ENCODE data around the gene SMIM23. TPM values are rescaled to one million over a fixed set of nuclear protein-coding genes. Genes with fewer than 3 reads are reported as not detected.

The SMIM23 gene
- total and polyA plus RNA-seq, 2 of the 4 experiments (the other 2 are of a cell fraction): not detected

- ATAC-seq (ENCODE audit: low read depth) (no peak), DNase-seq (no peak)
- H3K4ac ChIP-seq (ENCODE audit: low read depth, low read length): no peak overlapping the region
- no peaks in the 10 kb centered on the region for H3K4me1 ChIP-seq (ENCODE audit: control insufficient read depth, insufficient read depth, low read length)
- H4K8ac ChIP-seq (ENCODE audit: low read depth in 2 of 2, low read length in 2 of 2): no peak overlapping the region
- no peak overlapping the region for H3K4me2 ChIP-seq (ENCODE audit: low read depth, low read length)
- no peak overlapping the region for H2AK9ac ChIP-seq (replicated peaks; ENCODE audit: low read depth, low read length, poor library complexity)
- no peak overlapping the region for H3K9ac ChIP-seq (ENCODE audit: low read depth, low read length)
- H3K18ac ChIP-seq (ENCODE audit: low read depth, low read length): no peak overlapping the region
- ChIA-PET POLR2A (ENCODE audit: unreplicated experiment) (no interaction called here), CTCF (no interaction called here)
- no peak overlapping the region for H3K4me3 ChIP-seq (ENCODE audit: insufficient read depth, low read depth, low read length)
- no peak overlapping the region for H2AFZ ChIP-seq (replicated peaks; ENCODE audit: low read length, poor library complexity)
- H2BK5ac ChIP-seq (ENCODE audit: low read depth, low read length, poor library complexity, severe bottlenecking): no peak overlapping the region
- H4K5ac ChIP-seq (ENCODE audit: low read depth, low read length): no peak overlapping the region
- H3K9me3 ChIP-seq (ENCODE audit: control insufficient read depth, insufficient read depth, low read length): no peaks in the 10 kb centered on the region
- no peak overlapping the region for H2AK5ac ChIP-seq (ENCODE audit: low read depth, low read length)
- peaks cover 14% of the 10 kb centered on the region for H3K27me3 ChIP-seq (ENCODE audit: control insufficient read depth, insufficient read depth, low read length)
- intact Hi-C loops (cut with micrococcal nuclease) (no loop called here), dilution Hi-C loops (cut with HindIII; ENCODE audit: low sequenced_read_pairs, unreplicated experiment) (no loop called here), in situ Hi-C loops (cut with MboI; ENCODE audit: low sequenced_read_pairs) (no loop called here)
- H2BK15ac ChIP-seq (ENCODE audit: low read depth, low read length): no peak overlapping the region
- H3K9me1 ChIP-seq (ENCODE audit: insufficient read depth, low read length): no peaks in the 10 kb centered on the region
- no peak overlapping the region for H4K91ac ChIP-seq (ENCODE audit: insufficient read depth, low read depth, low read length)
- H4K20me1 ChIP-seq (ENCODE audit: insufficient read depth, low read length): no peaks in the 10 kb centered on the region
- no TSS peak for BruUV-seq (replicated peaks)
- no peak overlapping the region for H2BK120ac ChIP-seq (ENCODE audit: low read depth, low read length)
- H3K14ac ChIP-seq (replicated peaks; ENCODE audit: low read depth, low read length): no peak overlapping the region
- no peaks in the 10 kb centered on the region for H3K79me1 ChIP-seq (ENCODE audit: low read depth in 1 of 2, low read length in 2 of 2)
- no peak overlapping the region for H2BK20ac ChIP-seq (ENCODE audit: low read depth, low read length)
- no peak overlapping the region for H3K56ac ChIP-seq (ENCODE audit: extremely low read depth, insufficient read depth, low read length)
- no CpG with 5 or more reads among the region's 1 CpG for whole genome bisulfite sequencing, 2 experiments (ENCODE audit: extremely low coverage in 2 of 2, insufficient read length in 1 of 2)
- no peak overlapping the region for H3K23ac ChIP-seq (ENCODE audit: low read depth, low read length)
- no peaks in the 10 kb centered on the region for H3K36me3 ChIP-seq (ENCODE audit: control insufficient read depth, insufficient read depth, low read length)
- TF ChIP-seq CTCF (conservative IDR thresholded peaks at IDR 0.05; ENCODE audit: low read depth, low read length): no peak
- TF ChIP-seq, protein P1, sequence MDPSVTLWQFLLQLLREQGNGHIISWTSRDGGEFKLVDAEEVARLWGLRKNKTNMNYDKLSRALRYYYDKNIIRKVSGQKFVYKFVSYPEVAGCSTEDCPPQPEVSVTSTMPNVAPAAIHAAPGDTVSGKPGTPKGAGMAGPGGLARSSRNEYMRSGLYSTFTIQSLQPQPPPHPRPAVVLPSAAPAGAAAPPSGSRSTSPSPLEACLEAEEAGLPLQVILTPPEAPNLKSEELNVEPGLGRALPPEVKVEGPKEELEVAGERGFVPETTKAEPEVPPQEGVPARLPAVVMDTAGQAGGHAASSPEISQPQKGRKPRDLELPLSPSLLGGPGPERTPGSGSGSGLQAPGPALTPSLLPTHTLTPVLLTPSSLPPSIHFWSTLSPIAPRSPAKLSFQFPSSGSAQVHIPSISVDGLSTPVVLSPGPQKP (IDR thresholded peaks at IDR 0.05; ENCODE audit: borderline replicate concordance, low read depth, low read length): no peak
- TF ChIP-seq FOS (IDR thresholded peaks at IDR 0.05; ENCODE audit: low read depth, low read length): no peak
- TF ChIP-seq MAZ (IDR thresholded peaks at IDR 0.05; ENCODE audit: borderline replicate concordance, low read depth, low read length): no peak
- TF ChIP-seq SMC3 (IDR thresholded peaks at IDR 0.05; ENCODE audit: low read depth, low read length): no peak
- TF ChIP-seq CHD1 (IDR thresholded peaks at IDR 0.05; ENCODE audit: low read depth, low read length): no peak
- TF ChIP-seq BHLHE40 (IDR thresholded peaks at IDR 0.05; ENCODE audit: low read depth, low read length): no peak
- peak; percentile 75 for TF ChIP-seq CEBPB (IDR thresholded peaks at IDR 0.05; ENCODE audit: low read depth, low read length)
- TF ChIP-seq, protein P2, sequence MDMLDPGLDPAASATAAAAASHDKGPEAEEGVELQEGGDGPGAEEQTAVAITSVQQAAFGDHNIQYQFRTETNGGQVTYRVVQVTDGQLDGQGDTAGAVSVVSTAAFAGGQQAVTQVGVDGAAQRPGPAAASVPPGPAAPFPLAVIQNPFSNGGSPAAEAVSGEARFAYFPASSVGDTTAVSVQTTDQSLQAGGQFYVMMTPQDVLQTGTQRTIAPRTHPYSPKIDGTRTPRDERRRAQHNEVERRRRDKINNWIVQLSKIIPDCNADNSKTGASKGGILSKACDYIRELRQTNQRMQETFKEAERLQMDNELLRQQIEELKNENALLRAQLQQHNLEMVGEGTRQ (IDR thresholded peaks at IDR 0.05; ENCODE audit: low read depth, low read length): no peak
- no peak overlapping the region for H3K27ac ChIP-seq (ENCODE audit: insufficient read depth, low read length)
Measured at GRCh38 chr5:171789353-171789752, 3.7 kb downstream of the SMIM23 start.
